Mononuclear cell (primary cell): ENCODE data around the gene MATK. TPM values are rescaled to one million over a fixed set of nuclear protein-coding genes. Genes with fewer than 3 reads are reported as not detected.

ENCODE experiments used
- H3K27me3 ChIP-seq: 2 replicates; pipeline ENCODE4 v1.6.0; 2011; ENCODE audit warnings: low read length, control low read depth; ENCODE audit not compliant: insufficient read depth
- H3K4me1 ChIP-seq: 2 replicates; pipeline ENCODE4 v1.5.1; 2011; ENCODE audit warnings: mild to moderate bottlenecking, low read length, control low read depth; ENCODE audit not compliant: insufficient read depth
- H3K4me3 ChIP-seq: 2 replicates; pipeline ENCODE4 v1.5.1; 2011; ENCODE audit warnings: mild to moderate bottlenecking, low read length, moderate library complexity
- H3K9me3 ChIP-seq: 2 replicates; pipeline ENCODE4 v1.5.1; 2011; ENCODE audit warnings: low read depth, mild to moderate bottlenecking, control low read depth, low read length
- total RNA-seq: library from RNA; depleted of rRNA; stranded (reverse); fragments of >200 nt; gene quantifications from one replicate; pipeline ENCODE4 v1.2.3, GENCODE V29; 2012

The MATK gene
- total RNA-seq, 1 donor = 31.6 TPM

DNA sequence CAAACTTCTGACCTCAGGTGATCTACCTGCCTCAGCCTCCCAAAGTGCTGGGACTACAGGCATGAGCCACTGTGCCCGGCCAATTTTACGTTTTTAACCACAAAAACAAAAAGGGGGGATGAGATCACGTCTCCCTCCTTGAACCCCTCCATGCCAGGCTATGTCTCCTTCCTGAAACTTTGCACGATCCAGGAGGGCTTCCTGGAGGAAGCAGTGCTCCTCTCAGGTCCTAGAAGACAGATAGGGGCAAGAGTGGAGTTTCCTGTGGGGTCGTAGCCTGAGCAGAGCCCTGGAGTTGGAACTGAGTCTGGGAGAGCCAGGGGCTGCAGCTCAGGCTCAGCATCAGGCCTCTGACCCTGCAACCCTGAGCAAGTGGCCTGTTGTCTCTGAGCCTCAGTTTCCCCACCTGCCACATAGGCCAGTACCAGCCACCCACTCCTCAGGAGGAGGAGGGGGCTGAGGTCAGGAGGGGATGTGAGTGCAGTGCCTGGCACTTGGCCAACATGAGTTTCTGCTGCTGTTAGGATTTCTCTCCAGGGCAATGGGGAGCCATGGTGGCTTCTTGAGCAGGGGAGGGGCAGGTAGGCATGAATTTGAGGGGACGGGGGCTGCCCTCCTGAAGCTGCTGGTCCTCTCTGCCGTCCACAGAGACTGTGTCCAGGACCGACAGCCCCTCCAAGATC is 40.7 kb downstream of the MATK start:
- Histone ChIP-seq H3K4me3 (no peak overlapping the region), H3K9me3 (no peaks in the 10 kb centered on the region), H3K4me1 (no peaks in the 10 kb centered on the region), H3K27me3 (no peaks in the 10 kb centered on the region)

DNA sequence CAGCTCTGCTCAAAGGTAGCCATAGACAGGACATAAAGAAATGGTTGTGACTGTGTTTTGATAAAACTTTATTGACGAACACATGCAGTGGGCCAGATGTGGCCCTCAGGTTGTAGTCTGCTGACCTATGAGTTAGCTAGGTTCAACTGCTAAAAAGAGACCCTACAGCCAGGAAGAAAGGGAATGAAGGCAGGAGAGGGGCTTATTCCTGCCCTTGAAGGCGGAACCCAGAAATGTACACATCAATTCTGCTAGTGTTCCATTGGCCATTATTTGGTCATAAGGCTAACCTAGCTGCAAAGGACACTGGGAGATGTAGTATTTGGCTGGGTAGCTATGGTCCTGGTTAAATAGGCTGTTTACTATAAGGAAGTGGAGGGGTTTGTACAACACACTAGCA is 42.7 kb downstream of the MATK start:
- no peaks in the 10 kb centered on the region for H3K4me1 ChIP-seq
- H3K4me3 ChIP-seq = no peak overlapping the region
- H3K9me3 ChIP-seq = no peaks in the 10 kb centered on the region
- H3K27me3 ChIP-seq = no peaks in the 10 kb centered on the region

DNA sequence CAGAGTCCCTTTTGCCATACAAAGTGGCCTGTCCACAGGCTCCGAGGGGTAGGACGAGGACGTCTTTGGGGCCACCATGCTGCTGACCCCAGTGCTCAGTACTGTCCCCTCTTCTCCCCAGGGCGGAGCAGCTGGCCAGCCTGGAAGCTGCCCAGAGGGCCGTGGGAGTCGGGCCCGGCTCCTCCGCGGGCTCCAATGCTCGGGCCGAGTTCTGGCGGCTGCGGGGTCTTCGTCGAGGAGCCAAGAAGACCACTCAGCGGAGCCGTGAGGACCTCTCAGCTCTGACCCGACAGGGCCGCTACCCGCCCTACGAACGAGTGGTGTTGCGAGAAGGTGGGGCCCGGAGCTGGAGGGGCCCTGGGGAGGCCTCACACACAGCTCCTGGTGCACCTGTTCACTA is 45.8 kb downstream of the MATK start:
- H3K9me3 ChIP-seq = no peaks in the 10 kb centered on the region
- H3K4me1 ChIP-seq = no peaks in the 10 kb centered on the region
- H3K4me3 ChIP-seq = no peak overlapping the region

DNA sequence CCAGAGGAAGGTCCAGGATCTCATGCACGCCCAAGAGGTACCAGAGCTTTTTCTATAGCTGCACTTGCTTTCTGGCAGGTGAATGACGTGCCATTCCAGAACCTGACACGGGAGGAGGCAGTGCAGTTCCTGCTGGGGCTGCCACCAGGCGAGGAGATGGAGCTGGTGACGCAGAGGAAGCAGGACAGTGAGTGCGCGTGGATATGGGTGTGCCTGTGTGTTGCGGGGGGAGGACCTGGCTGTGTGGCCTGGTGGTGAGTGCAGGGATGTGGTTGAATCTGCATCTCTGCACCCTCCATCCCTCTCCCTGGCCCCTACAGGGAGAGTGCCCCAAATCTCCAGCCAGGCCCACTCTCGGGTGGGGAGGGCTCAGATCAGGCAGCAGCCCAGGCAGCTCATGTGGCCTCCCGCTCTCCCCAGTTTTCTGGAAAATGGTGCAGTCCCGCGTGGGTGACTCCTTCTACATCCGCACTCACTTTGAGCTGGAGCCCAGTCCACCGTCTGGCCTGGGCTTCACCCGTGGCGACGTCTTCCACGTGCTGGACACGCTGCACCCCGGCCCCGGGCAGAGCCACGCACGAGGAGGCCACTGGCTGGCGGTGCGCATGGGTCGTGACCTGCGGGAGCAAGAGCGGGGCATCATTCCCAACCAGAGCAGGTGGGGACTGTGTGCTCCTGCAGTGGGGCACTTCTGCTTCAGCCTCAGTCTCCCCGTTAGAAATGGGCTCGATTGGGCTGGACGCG is 47.5 kb downstream of the MATK start:
- no peaks in the 10 kb centered on the region for H3K4me1 ChIP-seq
- no peaks in the 10 kb centered on the region for H3K27me3 ChIP-seq
- no peaks in the 10 kb centered on the region for H3K9me3 ChIP-seq
- no peak overlapping the region for H3K4me3 ChIP-seq

More for the DNA sequence above, 45.8 kb downstream of the MATK start:
- H3K27me3 ChIP-seq = no peaks in the 10 kb centered on the region

DNA sequence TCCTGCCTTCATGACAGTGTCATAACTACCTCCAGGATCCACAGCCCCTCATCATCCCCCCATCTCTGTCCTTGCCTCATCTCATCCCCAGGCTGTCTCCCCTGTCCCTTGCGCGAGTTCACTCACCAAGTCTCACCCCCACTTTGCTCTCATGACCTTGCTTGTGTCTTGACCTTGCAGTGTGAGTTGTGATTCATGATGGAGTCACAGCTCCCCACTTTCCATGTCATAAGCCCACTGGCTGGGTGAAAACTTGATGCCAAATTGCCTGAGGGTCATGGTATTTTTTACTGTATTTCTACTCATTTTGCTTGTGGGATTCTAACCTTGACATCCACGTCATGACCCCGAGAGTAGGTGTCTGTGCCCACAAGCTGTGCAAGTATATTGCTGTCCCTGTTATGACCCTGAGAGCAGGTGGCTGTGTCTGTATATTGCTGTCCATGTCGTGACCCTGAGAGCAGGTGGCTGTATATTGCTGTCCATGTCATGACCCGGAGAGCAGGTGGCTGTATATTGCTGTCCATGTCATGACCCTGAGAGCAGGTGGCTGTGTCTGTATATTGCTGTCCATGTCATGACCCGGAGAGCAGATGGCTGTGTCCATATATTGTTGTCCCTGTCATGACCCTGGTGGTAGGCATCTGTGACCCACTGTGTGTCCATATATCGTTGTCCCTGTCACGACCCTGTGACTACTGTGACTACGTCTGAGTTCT is 48.5 kb downstream of the MATK start:
- H3K4me1 ChIP-seq = no peaks in the 10 kb centered on the region

DNA sequence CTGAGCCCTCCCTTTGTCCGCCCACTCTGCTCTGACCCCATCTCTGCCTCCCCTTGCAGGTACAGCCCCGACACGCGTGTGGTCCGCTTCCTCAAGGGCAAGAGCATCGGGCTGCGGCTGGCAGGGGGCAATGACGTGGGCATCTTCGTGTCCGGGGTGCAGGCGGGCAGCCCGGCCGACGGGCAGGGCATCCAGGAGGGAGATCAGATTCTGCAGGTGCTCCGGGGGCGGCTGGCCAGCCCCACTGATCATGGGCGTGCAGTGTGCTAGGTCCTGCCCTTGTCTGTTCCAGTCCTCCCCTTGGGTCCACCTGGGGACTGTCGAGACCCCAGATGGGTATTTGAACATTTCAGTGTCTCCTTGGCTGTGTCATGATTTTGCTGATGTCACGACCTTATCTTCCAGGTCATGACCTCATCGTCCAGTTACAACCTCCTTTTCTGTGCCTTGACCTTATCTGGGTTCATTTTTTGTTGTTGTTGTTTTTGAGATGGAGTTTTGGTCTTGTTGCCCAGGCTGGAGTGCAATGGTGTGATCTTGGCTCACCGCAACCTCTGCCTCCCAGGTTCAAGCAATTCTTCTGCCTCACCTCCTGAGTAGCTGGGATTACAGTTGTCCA is 50.0 kb downstream of the MATK start:
- Histone ChIP-seq H3K27me3 (no peaks in the 10 kb centered on the region), H3K4me3 (no peak overlapping the region)

More for the DNA sequence above, 48.5 kb downstream of the MATK start:
- Histone ChIP-seq H3K9me3 (no peaks in the 10 kb centered on the region), H3K27me3 (no peaks in the 10 kb centered on the region), H3K4me3 (no peak overlapping the region)

DNA sequence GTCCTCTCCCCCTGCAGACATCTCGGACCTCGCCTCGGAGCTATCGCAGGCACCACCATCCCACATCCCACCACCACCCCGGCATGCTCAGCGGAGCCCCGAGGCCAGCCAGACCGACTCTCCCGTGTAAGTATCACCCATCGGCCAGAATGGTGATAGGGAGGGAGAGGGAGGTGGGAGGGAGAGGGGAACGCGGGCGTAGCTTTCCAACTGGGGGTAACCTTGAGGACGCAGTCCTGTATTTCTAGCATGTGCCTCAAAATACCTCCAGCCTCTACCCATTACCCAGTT is 51.9 kb downstream of the MATK start:
- Histone ChIP-seq H3K9me3 (no peaks in the 10 kb centered on the region), H3K4me1 (no peaks in the 10 kb centered on the region), H3K4me3 (no peak overlapping the region), H3K27me3 (no peaks in the 10 kb centered on the region)

More for the DNA sequence above, 50.0 kb downstream of the MATK start:
- Histone ChIP-seq H3K9me3 (no peaks in the 10 kb centered on the region), H3K4me1 (no peaks in the 10 kb centered on the region)

DNA sequence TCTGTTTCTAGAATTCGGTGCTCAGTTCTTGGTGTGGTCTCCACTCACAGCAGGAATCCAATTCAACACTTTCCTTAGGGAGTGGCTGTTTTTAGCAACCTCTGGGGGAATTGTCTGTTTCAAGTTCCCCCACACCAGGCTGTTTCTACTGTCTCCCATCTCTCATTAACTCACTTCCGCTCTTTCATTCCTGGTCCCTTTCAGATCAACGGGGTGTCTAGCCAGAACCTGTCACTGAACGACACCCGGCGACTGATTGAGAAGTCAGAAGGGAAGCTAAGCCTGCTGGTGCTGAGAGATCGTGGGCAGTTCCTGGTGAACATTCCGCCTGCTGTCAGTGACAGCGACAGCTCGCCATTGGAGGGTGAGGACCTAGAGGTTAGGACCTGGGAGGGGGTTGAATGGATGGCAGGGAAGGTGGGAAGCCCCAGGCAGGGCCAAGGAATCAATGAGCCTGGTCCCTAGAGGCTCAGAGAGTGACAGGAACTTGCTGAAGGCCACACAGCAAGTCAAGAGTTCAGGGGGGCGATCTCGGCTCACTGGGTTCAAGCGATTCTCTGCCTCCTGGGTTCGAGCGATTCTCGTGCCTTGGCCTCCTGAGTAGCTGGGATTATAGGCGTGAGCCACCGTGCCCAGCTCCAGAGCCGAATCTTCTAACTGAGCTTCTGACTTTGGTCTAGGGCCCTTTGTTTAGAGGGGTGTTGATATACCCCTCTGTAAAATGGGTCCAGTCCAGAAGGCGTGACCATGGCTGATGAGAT is 52.5 kb downstream of the MATK start:
- Histone ChIP-seq H3K27me3 (no peaks in the 10 kb centered on the region), H3K9me3 (no peaks in the 10 kb centered on the region), H3K4me3 (no peak overlapping the region), H3K4me1 (no peaks in the 10 kb centered on the region)

DNA sequence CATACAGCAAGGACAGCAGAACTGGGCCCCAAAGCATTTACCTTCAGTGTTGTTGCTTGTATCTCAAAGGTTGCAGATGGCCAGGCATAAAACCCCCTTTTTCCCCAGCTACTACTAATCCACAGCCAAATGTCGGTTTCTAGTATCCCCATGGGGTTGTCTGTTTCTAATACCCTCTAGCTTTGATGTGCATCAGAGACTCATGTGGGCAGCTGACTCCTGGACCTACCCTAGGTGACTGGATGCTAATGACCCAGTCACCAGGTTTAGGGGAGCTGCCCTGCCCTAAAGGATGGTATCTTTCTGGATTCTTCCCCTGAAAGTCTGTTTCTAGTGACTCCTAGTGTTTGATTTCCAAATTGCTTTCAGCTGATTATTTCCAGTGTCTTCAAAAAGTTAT is 54.1 kb downstream of the MATK start:
- H3K4me3 ChIP-seq = no peak overlapping the region
- H3K9me3 ChIP-seq = no peaks in the 10 kb centered on the region
- no peaks in the 10 kb centered on the region for H3K27me3 ChIP-seq
- H3K4me1 ChIP-seq = no peaks in the 10 kb centered on the region

DNA sequence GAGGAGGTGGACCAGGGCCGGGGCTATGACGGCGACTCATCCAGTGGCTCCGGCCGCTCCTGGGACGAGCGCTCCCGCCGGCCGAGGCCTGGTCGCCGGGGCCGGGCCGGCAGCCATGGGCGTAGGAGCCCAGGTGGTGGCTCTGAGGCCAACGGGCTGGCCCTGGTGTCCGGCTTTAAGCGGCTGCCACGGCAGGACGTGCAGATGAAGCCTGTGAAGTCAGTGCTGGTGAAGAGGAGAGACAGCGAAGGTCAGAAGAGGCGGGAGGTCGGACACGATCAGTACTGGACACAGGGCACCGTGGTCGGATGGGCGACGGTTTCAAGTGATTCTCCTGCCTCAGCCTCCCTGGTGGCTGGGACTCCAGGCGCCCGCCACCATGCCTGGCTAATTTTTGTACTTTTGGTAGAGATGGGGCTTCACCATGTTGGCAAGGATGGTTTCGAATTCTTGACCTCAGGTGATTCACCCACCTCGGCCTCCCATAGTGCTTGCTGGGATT is 55.7 kb downstream of the MATK start:
- Histone ChIP-seq H3K4me1 (no peaks in the 10 kb centered on the region), H3K9me3 (no peaks in the 10 kb centered on the region), H3K4me3 (no peak overlapping the region), H3K27me3 (no peaks in the 10 kb centered on the region)

Other genes starting within 250 kb of the MATK start
- gene TEKTIP1, start 247.2 kb downstream of the MATK start, total RNA-seq = 0.84 TPM
- gene MFSD12, start 228.8 kb downstream of the MATK start, total RNA-seq = 37.8 TPM
- 34.7 TPM for gene HMG20B, start 213.4 kb downstream of the MATK start, total RNA-seq
- gene GIPC3, start 200.9 kb downstream of the MATK start, total RNA-seq = 0.21 TPM
- gene TBXA2R, start 179.5 kb downstream of the MATK start, total RNA-seq = 1.8 TPM
- gene CACTIN, start 159.6 kb downstream of the MATK start, total RNA-seq = 12.2 TPM
- 8.4 TPM for gene PIP5K1C, start 85.9 kb downstream of the MATK start, total RNA-seq
- gene TJP3, start 78.0 kb downstream of the MATK start, total RNA-seq = 5.7 TPM
- 47.6 TPM for gene APBA3, start 24.7 kb downstream of the MATK start, total RNA-seq
- 40.4 TPM for gene MRPL54, start 23.7 kb downstream of the MATK start, total RNA-seq
- gene RAX2, start 14.2 kb downstream of the MATK start, total RNA-seq = not detected
- 0.21 TPM for gene ZFR2, start 82.7 kb upstream of the MATK start, total RNA-seq
- not detected for gene ATCAY, start 94.3 kb upstream of the MATK start, total RNA-seq
- gene NMRK2, start 146.7 kb upstream of the MATK start, total RNA-seq = not detected
- 17.8 TPM for gene DAPK3, start 184.7 kb upstream of the MATK start, total RNA-seq
- gene EEF2, start 199.1 kb upstream of the MATK start, total RNA-seq = 1,886 TPM
- 12.0 TPM for gene PIAS4, start 221.4 kb upstream of the MATK start, total RNA-seq